GM20431 (cell line): ENCODE measurements around the gene SLC20A1.

ENCODE experiments used
- in situ Hi-C: fragments of 300-500 bp; cut with MseI, MboI; formaldehyde crosslinking; loops from one replicate; pipeline ENCODE4 v1.15.0; 2020; ENCODE audit warnings: low sequenced_read_pairs; ENCODE audit not compliant: unreplicated experiment

SLC20A1 gene

GRCh38 chr2:112622528-112622849 lies 23.2 kb upstream of the SLC20A1 start:
- in situ Hi-C loops: loop anchor here (10.0 to 25.0 kb wide), 2 partner anchors 102 to 315 kb away; partner anchors contain the start of gene NT5DC4

- in situ Hi-C loops: loop anchor here (10.0 to 25.0 kb wide), 2 partner anchors 101 to 313 kb away; partner anchors contain the start of gene NT5DC4
Observed at GRCh38 chr2:112623913-112624777, 21.6 kb upstream of the SLC20A1 start.

- in situ Hi-C loops: loop anchor here (10.0 kb wide), 1 partner anchor 99 kb away; the partner anchor contains the start of gene NT5DC4
Observed at GRCh38 chr2:112625474-112626114, 20.1 kb upstream of the SLC20A1 start.

GRCh38 chr2:112626604-112627059 lies 19.1 kb upstream of the SLC20A1 start:
- in situ Hi-C loops: loop anchor here (10.0 kb wide), 1 partner anchor 98 kb away; the partner anchor contains the start of gene NT5DC4

GRCh38 chr2:112627060-112628040 lies 18.4 kb upstream of the SLC20A1 start:
- in situ Hi-C loops: loop anchor here (10.0 kb wide), 1 partner anchor 97 kb away; the partner anchor contains the start of gene NT5DC4

- in situ Hi-C loops: loop anchor here (10.0 kb wide), 1 partner anchor 96 kb away; the partner anchor contains the start of gene NT5DC4
Observed at GRCh38 chr2:112629224-112629623, 16.5 kb upstream of the SLC20A1 start.

- in situ Hi-C loops: loop anchor here (10.0 kb wide), 1 partner anchor 95 kb away; the partner anchor contains the start of gene NT5DC4
Observed at GRCh38 chr2:112629823-112630222, 15.9 kb upstream of the SLC20A1 start.

- in situ Hi-C loops: no loop called here
Observed at GRCh38 chr2:112630268-112630667, 15.5 kb upstream of the SLC20A1 start.

GRCh38 chr2:112633708-112634107 lies 12.0 kb upstream of the SLC20A1 start:
- in situ Hi-C loops: no loop called here

GRCh38 chr2:112634153-112634873 lies 11.4 kb upstream of the SLC20A1 start:
- in situ Hi-C loops: no loop called here

- in situ Hi-C loops: no loop called here
Observed at GRCh38 chr2:112634874-112635157, 10.9 kb upstream of the SLC20A1 start.

- in situ Hi-C loops: no loop called here
Observed at GRCh38 chr2:112636605-112637288, 9.0 kb upstream of the SLC20A1 start.

- in situ Hi-C loops: no loop called here
Observed at GRCh38 chr2:112637289-112637660, 8.5 kb upstream of the SLC20A1 start.

- in situ Hi-C loops: no loop called here
Observed at GRCh38 chr2:112639936-112640335, 5.8 kb upstream of the SLC20A1 start.

GRCh38 chr2:112640467-112640799 lies 5.3 kb upstream of the SLC20A1 start:
- in situ Hi-C loops: no loop called here

GRCh38 chr2:112640800-112641675 lies 4.7 kb upstream of the SLC20A1 start:
- in situ Hi-C loops: no loop called here

- in situ Hi-C loops: no loop called here
Observed at GRCh38 chr2:112641701-112642100, 4.0 kb upstream of the SLC20A1 start.

- in situ Hi-C loops: no loop called here
Observed at GRCh38 chr2:112642561-112642960, 3.2 kb upstream of the SLC20A1 start.
